Mesodermal cell (in vitro differentiated cells): ENCODE measurements around the gene RAP1B. TPM values are rescaled to one million over a fixed set of nuclear protein-coding genes. Genes with fewer than 3 reads are reported as not detected.

Experiments
- H3K27ac ChIP-seq: 2 replicates; pipeline ENCODE4 v1.7.0; 2013; ENCODE audit warnings: mild to moderate bottlenecking, low read depth, low read length, moderate library complexity; ENCODE audit not compliant: severe bottlenecking
- H3K36me3 ChIP-seq: 2 replicates; pipeline ENCODE4 v1.7.1; 2013; ENCODE audit warnings: mild to moderate bottlenecking, low read length, moderate library complexity; ENCODE audit not compliant: control insufficient read depth, insufficient read depth
- H3K4me1 ChIP-seq: one replicate; pipeline ENCODE4 v1.7.1; 2013; ENCODE audit warnings: mild to moderate bottlenecking, low read length; ENCODE audit not compliant: insufficient read depth, control insufficient read depth, poor library complexity, severe bottlenecking
- H3K4me3 ChIP-seq: 2 replicates; pipeline ENCODE4 v1.7.0; 2013; ENCODE audit warnings: low read length, control low read depth, mild to moderate bottlenecking; ENCODE audit not compliant: insufficient read depth, poor library complexity, severe bottlenecking; ENCODE audit errors: extremely low read depth
- H3K9me3 ChIP-seq: 2 replicates; pipeline ENCODE4 v1.7.1; 2013; ENCODE audit warnings: mild to moderate bottlenecking, low read length, moderate library complexity; ENCODE audit not compliant: control insufficient read depth
- WGBS, 2 experiments: methylation state at CpG; one replicate each; pipeline ENCODE4 v1.1.5; 2013; ENCODE audit warnings: missing lambda C conversion rate in 2 of 2; ENCODE audit not compliant: insufficient coverage in 2 of 2; 5-methylcytosine and 5-hydroxymethylcytosine counted together
- polyA plus RNA-seq, 2 experiments: library from polyadenylated mRNA; stranded (reverse); fragments of 50-300 nt; gene quantifications; one replicate each; pipeline ENCODE4 v1.2.3, GENCODE V29; 2013

Gene RAP1B
- polyA plus RNA-seq (2013, experiment 1 of 2) = 218 TPM
- 244 TPM for polyA plus RNA-seq (2013, experiment 2 of 2)

DNA sequence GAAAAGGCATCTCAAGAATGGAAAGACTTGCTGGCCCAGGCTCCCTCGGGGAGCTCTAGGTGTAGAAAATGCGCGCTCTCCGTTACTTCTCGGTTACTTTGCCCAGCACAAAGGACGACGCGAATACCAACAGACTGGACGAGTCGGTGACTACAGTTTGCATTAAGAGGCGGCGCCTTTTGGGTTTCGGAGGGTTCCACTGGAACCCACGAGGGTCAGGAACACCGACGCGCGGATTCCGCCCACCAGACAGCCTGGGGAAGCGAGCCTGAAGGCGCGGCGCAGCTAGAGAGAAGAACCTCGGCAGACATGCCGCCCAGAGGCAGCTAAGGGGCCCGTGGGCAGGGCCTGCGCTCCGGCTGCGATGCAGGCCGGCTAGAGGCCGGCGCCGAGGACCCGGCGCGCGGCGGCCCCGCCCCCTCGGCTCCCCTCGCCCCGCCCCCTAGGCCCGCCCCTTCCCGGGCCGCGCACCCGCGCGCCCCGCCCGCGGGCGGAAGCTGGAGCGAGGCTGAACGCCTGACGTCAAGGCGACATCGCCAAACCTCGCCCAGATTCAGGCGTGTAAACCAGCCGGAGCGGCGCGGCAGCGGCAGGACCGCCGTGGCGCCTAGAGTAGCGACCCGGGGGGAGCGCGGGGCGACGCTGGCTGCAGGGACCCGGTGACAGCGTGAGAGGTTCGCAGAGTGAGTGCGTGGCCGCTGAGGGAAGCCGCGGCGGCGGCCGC is at the start of gene RAP1B:
TSS of gene RAP1B (plus strand) at position 530 of the 724 bp plus-strand sequence. CDS start 37,826 bp downstream, outside the sequence.
- Histone ChIP-seq H3K4me1 (peaks cover 6% of the 10 kb centered on the region), H3K9me3 (no peaks in the 10 kb centered on the region), H3K27ac (peak within 1 kb of the TSS; percentile 99), H3K4me3 (peak within 1 kb of the TSS; percentile 82), H3K36me3 (peaks cover 9% of the 10 kb centered on the region)
- WGBS, 2 experiments = 0 to 1% methylated on average over 49 to 55 of the region's 84 CpGs

- Histone ChIP-seq H3K27ac (no peak overlapping the region), H3K36me3 (no peaks in the 10 kb centered on the region), H3K4me1 (peaks cover 15% of the 10 kb centered on the region), H3K4me3 (no peak overlapping the region), H3K9me3 (no peaks in the 10 kb centered on the region)
- WGBS, 2 experiments = 89 to 100% methylated on average over 4 to 5 of the region's 10 CpGs
Measured at GRCh38 chr12:68561830-68562229, 48.9 kb upstream of the RAP1B start.

GRCh38 chr12:68564166-68564565 is 46.5 kb upstream of the RAP1B start:
- Histone ChIP-seq H3K4me3 (no peak overlapping the region), H3K27ac (no peak overlapping the region), H3K4me1 (peaks cover 7% of the 10 kb centered on the region), H3K9me3 (no peaks in the 10 kb centered on the region), H3K36me3 (no peaks in the 10 kb centered on the region)
- 67% methylated on average over 1 of the region's 1 CpG; no CpG with 5 or more reads in 1 of the 2 experiments for WGBS, 2 experiments

DNA sequence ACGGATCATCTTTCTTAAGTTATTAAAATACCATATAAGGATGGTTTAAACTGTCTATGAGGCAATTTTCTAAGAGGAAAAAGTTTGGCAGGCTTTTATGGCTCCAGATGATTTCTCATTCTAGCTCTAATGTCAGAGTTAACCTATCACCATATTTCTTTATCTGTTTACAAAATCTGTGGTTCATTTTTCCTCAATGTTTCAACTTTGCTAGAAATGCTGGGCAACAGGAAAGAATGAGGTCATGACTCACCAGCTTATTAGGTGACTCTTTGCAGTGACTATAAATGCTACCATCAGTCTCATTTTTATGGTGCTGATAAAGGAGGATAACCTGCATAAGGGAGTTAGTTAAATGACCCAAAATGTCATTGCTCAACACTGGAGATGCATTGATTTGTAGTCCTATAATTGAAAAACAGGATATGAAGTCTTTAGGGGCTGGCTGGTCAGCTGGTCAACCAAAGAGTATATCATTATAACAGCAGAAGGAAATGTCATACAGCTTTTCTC is 45.3 kb upstream of the RAP1B start:
- Histone ChIP-seq H3K4me3 (no peak overlapping the region), H3K9me3 (no peaks in the 10 kb centered on the region), H3K27ac (no peak overlapping the region), H3K4me1 (peaks cover 3% of the 10 kb centered on the region), H3K36me3 (no peaks in the 10 kb centered on the region)
- no CpG with 5 or more reads among the region's 1 CpG for WGBS, 2 experiments

GRCh38 chr12:68568922-68569569 is 41.7 kb upstream of the RAP1B start:
- Histone ChIP-seq H3K9me3 (no peaks in the 10 kb centered on the region), H3K4me1 (no peaks in the 10 kb centered on the region), H3K27ac (no peak overlapping the region), H3K36me3 (no peaks in the 10 kb centered on the region), H3K4me3 (no peak overlapping the region)
- WGBS, 2 experiments = 84% methylated on average over 3 of the region's 3 CpGs; no CpG with 5 or more reads in 1 of the 2 experiments

GRCh38 chr12:68572661-68573060 is 38.0 kb upstream of the RAP1B start:
- no peak overlapping the region for H3K4me3 ChIP-seq
- no peaks in the 10 kb centered on the region for H3K4me1 ChIP-seq
- no peak overlapping the region for H3K27ac ChIP-seq
- WGBS, 2 experiments = no CpG with 5 or more reads among the region's 2 CpGs
- no peaks in the 10 kb centered on the region for H3K36me3 ChIP-seq
- no peaks in the 10 kb centered on the region for H3K9me3 ChIP-seq

- WGBS, 2 experiments = 100% methylated on average over 1 of the region's 1 CpG
- no peaks in the 10 kb centered on the region for H3K36me3 ChIP-seq
- H3K27ac ChIP-seq = no peak overlapping the region
- no peak overlapping the region for H3K4me3 ChIP-seq
- H3K9me3 ChIP-seq = no peaks in the 10 kb centered on the region
- no peaks in the 10 kb centered on the region for H3K4me1 ChIP-seq
Measured at GRCh38 chr12:68573406-68573805, 37.3 kb upstream of the RAP1B start.

DNA sequence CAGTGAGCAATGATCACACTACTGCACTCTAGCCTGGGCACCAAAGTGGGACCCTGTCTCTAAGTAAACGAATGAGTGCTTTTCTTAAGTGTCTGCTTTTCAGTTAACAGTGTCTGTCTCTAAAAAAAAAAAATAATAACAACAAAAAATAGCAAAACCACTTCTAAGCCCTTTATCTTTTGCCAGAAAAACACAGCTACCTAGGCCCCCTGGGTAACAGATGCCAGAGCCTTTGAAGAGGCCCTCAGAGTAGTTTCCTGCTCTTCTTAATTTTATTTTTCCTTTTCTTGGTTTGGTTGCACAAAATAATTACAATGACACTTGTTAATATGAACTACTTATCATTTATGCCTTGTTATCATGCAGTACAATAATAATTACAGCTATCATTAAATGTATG is 32.8 kb upstream of the RAP1B start:
- no peak overlapping the region for H3K27ac ChIP-seq
- H3K4me1 ChIP-seq = no peaks in the 10 kb centered on the region
- H3K36me3 ChIP-seq = no peaks in the 10 kb centered on the region
- 100% methylated on average over 1 of the region's 1 CpG; no CpG with 5 or more reads in 1 of the 2 experiments for WGBS, 2 experiments
- no peaks in the 10 kb centered on the region for H3K9me3 ChIP-seq
- H3K4me3 ChIP-seq = no peak overlapping the region

GRCh38 chr12:68578765-68579164 is 31.9 kb upstream of the RAP1B start:
- H3K9me3 ChIP-seq = no peaks in the 10 kb centered on the region
- H3K4me1 ChIP-seq = no peaks in the 10 kb centered on the region
- 92 to 100% methylated on average over 4 to 6 of the region's 6 CpGs for WGBS, 2 experiments
- H3K4me3 ChIP-seq = no peak overlapping the region
- no peak overlapping the region for H3K27ac ChIP-seq
- H3K36me3 ChIP-seq = no peaks in the 10 kb centered on the region

DNA sequence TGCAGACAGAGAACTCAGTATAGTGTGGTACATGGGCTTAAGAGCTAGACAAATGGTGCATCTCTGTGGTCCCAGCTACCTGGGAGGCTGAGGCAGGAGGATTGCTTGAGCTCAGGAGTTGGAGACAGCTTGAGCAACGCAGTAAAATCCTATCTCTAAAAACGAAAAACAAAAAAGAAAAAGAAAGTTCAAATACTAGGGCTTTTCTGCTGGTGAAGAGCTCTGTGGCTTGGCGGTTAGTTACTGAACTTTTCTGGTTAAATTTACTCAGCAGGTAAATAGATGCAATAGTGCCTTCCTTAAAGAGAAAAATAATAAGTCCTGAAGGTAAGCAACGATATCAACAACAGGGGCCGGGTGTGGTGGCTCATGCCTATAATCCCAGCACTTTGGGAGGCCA is 31.4 kb upstream of the RAP1B start:
- Histone ChIP-seq H3K9me3 (no peaks in the 10 kb centered on the region), H3K4me1 (no peaks in the 10 kb centered on the region), H3K27ac (no peak overlapping the region), H3K36me3 (no peaks in the 10 kb centered on the region), H3K4me3 (no peak overlapping the region)
- 92 to 100% methylated on average over 3 of the region's 5 CpGs for WGBS, 2 experiments

- Histone ChIP-seq H3K27ac (no peak overlapping the region), H3K9me3 (no peaks in the 10 kb centered on the region), H3K4me3 (no peak overlapping the region), H3K4me1 (no peaks in the 10 kb centered on the region), H3K36me3 (no peaks in the 10 kb centered on the region)
- no CpG with 5 or more reads among the region's 1 CpG for WGBS, 2 experiments
Measured at GRCh38 chr12:68580911-68581310, 29.8 kb upstream of the RAP1B start.
